Measurements from ENCODE around the gene MCM6. TPM values are rescaled to one million over a fixed set of nuclear protein-coding genes. Genes with fewer than 3 reads are reported as not detected.

Gene MCM6
- total RNA-seq, 1 experiment from 2014 or later = 113 TPM

DNA sequence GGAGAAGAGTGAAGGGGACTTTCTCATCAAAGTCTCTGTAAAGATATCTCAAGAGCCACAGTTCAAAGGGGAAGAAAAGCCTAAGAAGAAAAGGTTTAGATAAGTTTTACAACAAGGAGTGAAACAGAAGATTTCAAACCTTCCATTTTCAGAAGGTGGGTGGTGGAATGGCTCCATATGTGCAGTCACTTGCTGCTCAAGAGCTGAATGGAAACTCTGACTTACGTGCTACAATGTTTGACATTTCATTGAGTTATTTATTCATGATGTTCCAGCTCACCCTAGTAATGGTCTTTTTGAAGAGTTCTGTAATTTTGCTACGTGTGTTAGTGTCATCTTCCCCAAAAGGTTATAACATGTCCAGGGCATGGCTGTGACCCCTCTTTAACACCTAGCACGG, 61.0 kb downstream of the MCM6 start:
- Histone ChIP-seq H3K79me1 (ENCODE audit: insufficient read depth, low read depth, low read length, poor library complexity, severe bottlenecking) (no peaks in the 10 kb centered on the region), H4K5ac (ENCODE audit: insufficient read length, low read depth, low read length) (no peak overlapping the region), H2BK20ac (ENCODE audit: low read depth, low read length, poor library complexity, severe bottlenecking) (no peak overlapping the region), H4K20me1 (ENCODE audit: control insufficient read depth, insufficient read depth, insufficient read length) (no peaks in the 10 kb centered on the region), H3K27ac (ENCODE audit: insufficient read length, low read depth, low read length) (no peak overlapping the region), H2BK5ac (ENCODE audit: insufficient read length, low read length) (no peak overlapping the region), H4K8ac (replicated peaks; ENCODE audit: insufficient read length, low read depth, low read length) (no peak overlapping the region), H4K91ac (ENCODE audit: insufficient read length, low read depth, low read length) (no peak overlapping the region), H3K27me3 (ENCODE audit: insufficient read depth, low read length) (no peaks in the 10 kb centered on the region), H3K18ac (ENCODE audit: insufficient read length, low read depth, low read length) (no peak overlapping the region), H2BK120ac (ENCODE audit: low read depth, low read length, poor library complexity, severe bottlenecking) (no peak overlapping the region), H3K9ac (ENCODE audit: extremely low read depth, insufficient read length, low read length) (no peak overlapping the region), H3K4ac (ENCODE audit: low read depth, low read length) (no peak overlapping the region), H3K79me2 (ENCODE audit: insufficient read depth, low read length) (no peaks in the 10 kb centered on the region), H3K4me1 (ENCODE audit: insufficient read depth, low read length) (no peaks in the 10 kb centered on the region), H2AK5ac (ENCODE audit: insufficient read length, low read length) (no peak overlapping the region), H3T11ph (ENCODE audit: low read length) (no peak overlapping the region), H2BK15ac (ENCODE audit: low read depth, low read length) (no peak overlapping the region), H3K23ac (ENCODE audit: insufficient read length, low read depth, low read length) (no peak overlapping the region), H3K4me2 (ENCODE audit: insufficient read depth, insufficient read length, low read length) (no peak overlapping the region), H3K14ac (ENCODE audit: insufficient read depth, low read length) (no peak overlapping the region), H3K9me3 (ENCODE audit: control insufficient read depth, low read depth, low read length) (no peaks in the 10 kb centered on the region), H3K23me2 (ENCODE audit: insufficient read length, low read depth, low read length, poor library complexity, severe bottlenecking) (no peaks in the 10 kb centered on the region), H2BK12ac (ENCODE audit: insufficient read length, low read depth, low read length) (no peak overlapping the region), H3K56ac (ENCODE audit: insufficient read length, low read depth, low read length) (no peak overlapping the region), H2AFZ (ENCODE audit: low read length) (no peak overlapping the region)
- Mint-ChIP-seq H3K36me3 (ENCODE audit: insufficient read depth in 1 of 3, low read depth in 3 of 3) (no peaks in the 10 kb centered on the region), H3K27me3 (ENCODE audit: low read depth) (peaks cover 2% of the 10 kb centered on the region; the same call in 1 of the 2 replicates), H3K4me3 (no peak overlapping the region), H3K9me3 (peaks cover 0 to 6% of the 10 kb centered on the region in 2 experiments; a peak in 1 of 5 replicates), H3K4me1 (no peaks in the 10 kb centered on the region), H3K27ac (no peak overlapping the region)
- DNase-seq = no peak
- WGBS (ENCODE audit: extremely low coverage, insufficient read length, low lambda C conversion rate) = no CpG with 5 or more reads among the region's 3 CpGs
- TF ChIP-seq, protein P1, sequence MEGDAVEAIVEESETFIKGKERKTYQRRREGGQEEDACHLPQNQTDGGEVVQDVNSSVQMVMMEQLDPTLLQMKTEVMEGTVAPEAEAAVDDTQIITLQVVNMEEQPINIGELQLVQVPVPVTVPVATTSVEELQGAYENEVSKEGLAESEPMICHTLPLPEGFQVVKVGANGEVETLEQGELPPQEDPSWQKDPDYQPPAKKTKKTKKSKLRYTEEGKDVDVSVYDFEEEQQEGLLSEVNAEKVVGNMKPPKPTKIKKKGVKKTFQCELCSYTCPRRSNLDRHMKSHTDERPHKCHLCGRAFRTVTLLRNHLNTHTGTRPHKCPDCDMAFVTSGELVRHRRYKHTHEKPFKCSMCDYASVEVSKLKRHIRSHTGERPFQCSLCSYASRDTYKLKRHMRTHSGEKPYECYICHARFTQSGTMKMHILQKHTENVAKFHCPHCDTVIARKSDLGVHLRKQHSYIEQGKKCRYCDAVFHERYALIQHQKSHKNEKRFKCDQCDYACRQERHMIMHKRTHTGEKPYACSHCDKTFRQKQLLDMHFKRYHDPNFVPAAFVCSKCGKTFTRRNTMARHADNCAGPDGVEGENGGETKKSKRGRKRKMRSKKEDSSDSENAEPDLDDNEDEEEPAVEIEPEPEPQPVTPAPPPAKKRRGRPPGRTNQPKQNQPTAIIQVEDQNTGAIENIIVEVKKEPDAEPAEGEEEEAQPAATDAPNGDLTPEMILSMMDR (conservative IDR thresholded peaks at IDR 0.05) = no peak

Measured in H9 (cell line).